PC-3 (cell line): Measurements from ENCODE around the gene DPH2.

Source experiments
- CTCF ChIP-seq: fragments of 300-600 bp; sonication (generic); conservative IDR thresholded peaks from 2 replicates; pipeline ENCODE4 v1.5.1; 2017; ENCODE audit warnings: antibody characterized with exemption, low read depth, mild to moderate bottlenecking, low read length
- EZH2 ChIP-seq: fragments of 300-600 bp; sonication (generic); IDR thresholded peaks from one replicate; pipeline ENCODE4 v1.6.1; 2017; ENCODE audit warnings: antibody characterized with exemption, mild to moderate bottlenecking, low read length; ENCODE audit not compliant: unreplicated experiment
- EZH2phosphoT487 ChIP-seq: fragments of 300-600 bp; sonication (generic); IDR thresholded peaks from 2 replicates; pipeline ENCODE4 v1.6.1; 2018; ENCODE audit warnings: mild to moderate bottlenecking, antibody characterized with exemption, low read length, borderline replicate concordance

GRCh38 chr1:44002165-44002564 is 32.4 kb downstream of the DPH2 start:
- TF ChIP-seq CTCF (no peak), EZH2 (no peak), EZH2phosphoT487 (no peak)
